Non-pigmented ciliary epithelial cell (primary cell): Measurements from ENCODE around the gene NGFR.
"Not testable (repeated sequence)": the region's sequence is repeated elsewhere in the genome, so short reads cannot be mapped to it uniquely, and the experiment has no call there.

Source experiments
- DNase-seq: peaks from one replicate; pipeline ENCODE4 v3.0.0-alpha.2; 2010; ENCODE audit warnings: low read depth

The NGFR gene

GRCh38 chr17:49496183-49496866, 1.2 kb downstream of the NGFR start:
- DNase-seq = no peak

- no peak for DNase-seq
Measured at GRCh38 chr17:49496867-49497147, 1.7 kb downstream of the NGFR start.

- DNase-seq = no peak
Measured at GRCh38 chr17:49497148-49498028, 2.3 kb downstream of the NGFR start.

- DNase-seq = no peak
Measured at GRCh38 chr17:49498029-49498615, 3.0 kb downstream of the NGFR start.

- no peak for DNase-seq
Measured at GRCh38 chr17:49501496-49501895, 6.4 kb downstream of the NGFR start.

- no peak for DNase-seq
Measured at GRCh38 chr17:49502254-49502653, 7.2 kb downstream of the NGFR start.

GRCh38 chr17:49502680-49503079, 7.6 kb downstream of the NGFR start:
- DNase-seq = not testable (repeated sequence)

GRCh38 chr17:49504369-49504768, 9.3 kb downstream of the NGFR start:
- DNase-seq = no peak

- no peak for DNase-seq
Measured at GRCh38 chr17:49505854-49506253, 10.8 kb downstream of the NGFR start.

- DNase-seq = no peak
Measured at GRCh38 chr17:49506282-49506681, 11.2 kb downstream of the NGFR start.

- DNase-seq = no peak
Measured at GRCh38 chr17:49508061-49508865, 13.2 kb downstream of the NGFR start.

GRCh38 chr17:49508866-49509587, 13.9 kb downstream of the NGFR start:
- no peak for DNase-seq

- no peak for DNase-seq
Measured at GRCh38 chr17:49509588-49509917, 14.5 kb downstream of the NGFR start.

- no peak for DNase-seq
Measured at GRCh38 chr17:49510059-49510719, 15.1 kb downstream of the NGFR start.

GRCh38 chr17:49510720-49511110, 15.6 kb downstream of the NGFR start:
- DNase-seq = no peak

- DNase-seq = no peak
Measured at GRCh38 chr17:49511810-49512209, 16.7 kb downstream of the NGFR start.

GRCh38 chr17:49512296-49513043, 17.4 kb downstream of the NGFR start:
- DNase-seq = no peak

GRCh38 chr17:49513044-49513395, 17.9 kb downstream of the NGFR start:
- no peak for DNase-seq

GRCh38 chr17:49513641-49514040, 18.5 kb downstream of the NGFR start:
- DNase-seq = no peak

- no peak for DNase-seq
Measured at GRCh38 chr17:49514071-49514721, 19.1 kb downstream of the NGFR start.
